Panc1 (cell line): ENCODE measurements around the gene NNMT. TPM values are rescaled to one million over a fixed set of nuclear protein-coding genes. Genes with fewer than 3 reads are reported as not detected.

Experiments
- ATAC-seq: fragments of 200-7000 bp; cut with Tn5 transposase; 2 replicates; pipeline ENCODE4 v1.9.1; 2020; ENCODE audit warnings: mild to moderate bottlenecking, moderate library complexity
- BruUV-seq: library from RNA; stranded (reverse); fragments of 400-500 nt; replicated peaks from 2 replicates; lab custom pipeline; 2021; lab: Mats Ljungman, UMichigan
- CTCF ChIA-PET: fragments of 300-600 bp; sonication (Branson Sonifier 250); formaldehyde crosslinking; loops from one replicate; lab custom pipeline; 2022; ENCODE audit warnings: antibody characterized with exemption; lab: Charles Lee
- POLR2A ChIA-PET: fragments of 300-600 bp; sonication (Branson Sonifier 250); formaldehyde crosslinking; loops from one replicate; lab custom pipeline; 2022; ENCODE audit warnings: antibody characterized with exemption; lab: Charles Lee
- DNase-seq: peaks from one replicate; pipeline ENCODE4 v3.0.0-alpha.2; 2010; ENCODE audit warnings: low read depth, low spot score
- H3K27ac ChIP-seq: 2 replicates; pipeline ENCODE4 v1.5.1; 2011; ENCODE audit warnings: mild to moderate bottlenecking, low read length, inconsistent platforms
- H3K27me3 ChIP-seq: fragments of 200-500 bp; sonication (Bioruptor generic); 2 replicates; pipeline ENCODE4 v1.6.0; 2014; ENCODE audit warnings: low read length, inconsistent platforms; ENCODE audit not compliant: control insufficient read depth, insufficient read depth
- H3K36me3 ChIP-seq: fragments of 200-500 bp; sonication (Bioruptor generic); 2 replicates; pipeline ENCODE4 v1.5.1; 2014; ENCODE audit warnings: inconsistent platforms, mild to moderate bottlenecking, low read length, moderate library complexity; ENCODE audit not compliant: control insufficient read depth, insufficient read depth
- H3K4me1 ChIP-seq: 2 replicates; pipeline ENCODE4 v1.5.1; 2011; ENCODE audit warnings: inconsistent platforms, mild to moderate bottlenecking, low read length, moderate library complexity; ENCODE audit not compliant: control insufficient read depth, insufficient read depth
- H3K4me3 ChIP-seq, 2 experiments: 2 replicates each; pipeline ENCODE4 v1.5.1; 2011 to 2012; ENCODE audit warnings: low read depth in 2 of 2, low read length in 2 of 2, mild to moderate bottlenecking in 2 of 2, inconsistent platforms in 1 of 2, moderate library complexity in 1 of 2
- H3K9me3 ChIP-seq: fragments of 200-500 bp; sonication (Bioruptor generic); 2 replicates; pipeline ENCODE4 v1.5.1; 2014; ENCODE audit warnings: low read depth, mild to moderate bottlenecking, inconsistent platforms, low read length, moderate library complexity; ENCODE audit not compliant: control insufficient read depth, insufficient read depth
- CTCF ChIP-seq: fragments of 450-650 bp; IDR thresholded peaks from 2 replicates; pipeline ENCODE4 v1.5.1; 2017; ENCODE audit warnings: mild to moderate bottlenecking
- POLR2AphosphoS5 ChIP-seq: IDR thresholded peaks from 2 replicates; pipeline ENCODE4 v1.6.1; 2012; ENCODE audit warnings: mild to moderate bottlenecking, low read depth, low read length, moderate library complexity
- SIN3A ChIP-seq: IDR thresholded peaks from 2 replicates; pipeline ENCODE4 v1.6.1; 2012; ENCODE audit warnings: low read depth, mild to moderate bottlenecking, low read length, moderate library complexity, borderline replicate concordance; ENCODE audit not compliant: insufficient read depth
- TCF7L2 ChIP-seq: IDR thresholded peaks from 2 replicates; pipeline ENCODE4 v1.6.1; 2011; ENCODE audit warnings: mild to moderate bottlenecking, low read depth, low read length, inconsistent platforms
- in situ Hi-C: cut with HindIII; loops from 2 replicates; pipeline ENCODE4 v1.10.0; 2016; ENCODE audit warnings: low sequenced_read_pairs, low pct_unique_long_range_greater_than_20kb
- intact Hi-C: fragments of 100-400 bp; cut with micrococcal nuclease; formaldehyde crosslinking; loops from one replicate; pipeline ENCODE4 v1.10.0; 2022; ENCODE audit not compliant: unreplicated experiment
- total RNA-seq: library from RNA; stranded (reverse); gene quantifications from one replicate; pipeline ENCODE4 v1.2.1, GENCODE V29; 2021; ENCODE audit not compliant: unreplicated experiment
- TF ChIP-seq, protein P1 (sequence below), 2 experiments: IDR thresholded peaks; 2 replicates each; pipeline ENCODE4 v1.6.1; 2011 to 2012; ENCODE audit warnings: low read depth in 2 of 2, control low read depth in 1 of 2, low read length in 1 of 2, mild to moderate bottlenecking in 1 of 2, moderate library complexity in 1 of 2; ENCODE audit not compliant: insufficient read depth in 1 of 2

The NNMT gene
- total RNA-seq, 1 experiment from 2014 or later: 1.7 TPM

- intact Hi-C loops: no loop called here
Observed at GRCh38 chr11:114275280-114275679, 20.9 kb upstream of the NNMT start.

DNA sequence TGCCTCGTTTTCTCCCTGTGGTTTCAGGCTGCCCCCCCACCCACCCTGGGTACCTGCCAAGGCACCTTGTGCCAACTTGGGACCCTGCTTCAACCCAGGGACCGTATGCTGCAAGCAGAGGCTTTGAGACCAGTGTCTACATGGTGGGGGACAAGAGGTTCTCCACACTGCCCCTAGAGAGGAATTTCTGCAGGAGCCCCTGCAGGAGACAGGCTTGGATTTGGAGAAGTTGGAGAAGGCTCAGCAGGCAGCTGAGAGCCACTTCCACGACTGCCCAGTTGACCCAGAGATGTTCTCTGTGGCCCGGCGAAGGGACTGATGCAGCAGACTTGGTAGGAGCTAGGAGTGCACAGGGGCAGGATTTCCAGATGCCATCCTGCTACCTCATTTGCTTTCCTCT, 20.1 kb upstream of the NNMT start:
- Histone ChIP-seq H3K9me3 (no peaks in the 10 kb centered on the region), H3K27ac (no peak overlapping the region), H3K36me3 (no peaks in the 10 kb centered on the region), H3K4me3 (no peak overlapping the region), H3K27me3 (peaks cover 26% of the 10 kb centered on the region; the same call in 1 of the 2 replicates), H3K4me1 (no peaks in the 10 kb centered on the region)
- ChIA-PET CTCF (no interaction called here), POLR2A (no interaction called here)
- TF ChIP-seq SIN3A: no peak
- no peak for TF ChIP-seq CTCF
- TF ChIP-seq POLR2AphosphoS5: no peak
- TF ChIP-seq TCF7L2: no peak
- TF ChIP-seq, protein P1, sequence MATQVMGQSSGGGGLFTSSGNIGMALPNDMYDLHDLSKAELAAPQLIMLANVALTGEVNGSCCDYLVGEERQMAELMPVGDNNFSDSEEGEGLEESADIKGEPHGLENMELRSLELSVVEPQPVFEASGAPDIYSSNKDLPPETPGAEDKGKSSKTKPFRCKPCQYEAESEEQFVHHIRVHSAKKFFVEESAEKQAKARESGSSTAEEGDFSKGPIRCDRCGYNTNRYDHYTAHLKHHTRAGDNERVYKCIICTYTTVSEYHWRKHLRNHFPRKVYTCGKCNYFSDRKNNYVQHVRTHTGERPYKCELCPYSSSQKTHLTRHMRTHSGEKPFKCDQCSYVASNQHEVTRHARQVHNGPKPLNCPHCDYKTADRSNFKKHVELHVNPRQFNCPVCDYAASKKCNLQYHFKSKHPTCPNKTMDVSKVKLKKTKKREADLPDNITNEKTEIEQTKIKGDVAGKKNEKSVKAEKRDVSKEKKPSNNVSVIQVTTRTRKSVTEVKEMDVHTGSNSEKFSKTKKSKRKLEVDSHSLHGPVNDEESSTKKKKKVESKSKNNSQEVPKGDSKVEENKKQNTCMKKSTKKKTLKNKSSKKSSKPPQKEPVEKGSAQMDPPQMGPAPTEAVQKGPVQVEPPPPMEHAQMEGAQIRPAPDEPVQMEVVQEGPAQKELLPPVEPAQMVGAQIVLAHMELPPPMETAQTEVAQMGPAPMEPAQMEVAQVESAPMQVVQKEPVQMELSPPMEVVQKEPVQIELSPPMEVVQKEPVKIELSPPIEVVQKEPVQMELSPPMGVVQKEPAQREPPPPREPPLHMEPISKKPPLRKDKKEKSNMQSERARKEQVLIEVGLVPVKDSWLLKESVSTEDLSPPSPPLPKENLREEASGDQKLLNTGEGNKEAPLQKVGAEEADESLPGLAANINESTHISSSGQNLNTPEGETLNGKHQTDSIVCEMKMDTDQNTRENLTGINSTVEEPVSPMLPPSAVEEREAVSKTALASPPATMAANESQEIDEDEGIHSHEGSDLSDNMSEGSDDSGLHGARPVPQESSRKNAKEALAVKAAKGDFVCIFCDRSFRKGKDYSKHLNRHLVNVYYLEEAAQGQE (IDR thresholded peaks at IDR 0.05; ENCODE audit: insufficient read depth in 1 of 2, low read depth in 2 of 2, low read length in 1 of 2): no peak
- intact Hi-C loops (no loop called here), in situ Hi-C loops (no loop called here)
- no peak for ATAC-seq
- no peak for DNase-seq
- no TSS peak for BruUV-seq

More at GRCh38 chr11:114275280-114275679, 20.9 kb upstream of the NNMT start:
- Histone ChIP-seq H3K4me1 (no peaks in the 10 kb centered on the region), H3K36me3 (no peaks in the 10 kb centered on the region), H3K27me3 (peaks cover 26% of the 10 kb centered on the region; the same call in 1 of the 2 replicates), H3K27ac (no peak overlapping the region), H3K4me3 (no peak overlapping the region), H3K9me3 (no peaks in the 10 kb centered on the region)
- DNase-seq (no peak), ATAC-seq (no peak)
- ChIA-PET POLR2A (no interaction called here), CTCF (no interaction called here)
- no TSS peak for BruUV-seq
- in situ Hi-C loops: no loop called here
- TF ChIP-seq SIN3A (no peak), POLR2AphosphoS5 (no peak), CTCF (no peak)
